HepG2 (cell line): Measurements from ENCODE around the gene CENATAC. TPM values are rescaled to one million over a fixed set of nuclear protein-coding genes. Genes with fewer than 3 reads are reported as not detected.

ENCODE experiments used
- GLI4 ChIP-seq: sonication (generic); formaldehyde crosslinking; IDR thresholded peaks from 2 replicates; pipeline ENCODE4 v1.5.1; 2020; ENCODE audit warnings: missing genetic modification reagents, mild to moderate bottlenecking, moderate library complexity, borderline replicate concordance
- KDM1A ChIP-seq: IDR thresholded peaks from 2 replicates; pipeline ENCODE4 v1.6.1; 2016; ENCODE audit warnings: missing compliant biosample characterization
- KDM2A ChIP-seq: sonication (generic); formaldehyde crosslinking; IDR thresholded peaks from 2 replicates; pipeline ENCODE4 v1.4.0; 2020; ENCODE audit warnings: low read depth, missing genetic modification reagents, borderline replicate concordance
- MIER2 ChIP-seq: IDR thresholded peaks from 2 replicates; pipeline ENCODE4 v1.6.1; 2016; ENCODE audit warnings: missing biosample characterization, missing genetic modification reagents
- NFATC3 ChIP-seq: sonication (generic); formaldehyde crosslinking; IDR thresholded peaks from 2 replicates; pipeline ENCODE4 v1.5.1; 2020; ENCODE audit warnings: mild to moderate bottlenecking, missing genetic modification reagents
- NR2F1 ChIP-seq, 2 experiments: fragments of 450-650 bp in 1 of 2; formaldehyde crosslinking in 1 of 2; IDR thresholded peaks; 2 replicates each; pipeline versions ENCODE4 v1.5.0 to v1.6.1; 2016 to 2020; ENCODE audit warnings: mild to moderate bottlenecking in 1 of 2, missing compliant biosample characterization in 1 of 2, missing genetic modification reagents in 1 of 2, moderate library complexity in 1 of 2
- NR2F6 ChIP-seq, 2 experiments: IDR thresholded peaks; 2 replicates each; pipeline ENCODE4 v1.6.1; 2016; ENCODE audit warnings: antibody characterized with exemption in 1 of 2, mild to moderate bottlenecking in 1 of 2
- SP1 ChIP-seq, 2 experiments: fragments of 450-650 bp in 1 of 2; sonication (generic) in 1 of 2; formaldehyde crosslinking in 1 of 2; IDR thresholded peaks; 2 replicates each; pipeline versions ENCODE4 v1.4.0 to v1.6.1; 2016 to 2020; ENCODE audit warnings: missing genetic modification reagents in 1 of 2
- TBL1XR1 ChIP-seq: fragments of 150-350 bp; IDR thresholded peaks from 2 replicates; pipeline ENCODE4 v1.6.1; 2014; ENCODE audit warnings: borderline replicate concordance, low read length; ENCODE audit not compliant: partially characterized antibody
- TOE1 ChIP-seq: sonication (generic); formaldehyde crosslinking; IDR thresholded peaks from 2 replicates; pipeline ENCODE4 v1.4.0; 2020; ENCODE audit warnings: mild to moderate bottlenecking, missing genetic modification reagents
- ZNF263 ChIP-seq: sonication (generic); formaldehyde crosslinking; IDR thresholded peaks from 2 replicates; pipeline ENCODE4 v1.4.0; 2020; ENCODE audit warnings: missing genetic modification reagents
- ZNF501 ChIP-seq: sonication (generic); formaldehyde crosslinking; IDR thresholded peaks from 2 replicates; pipeline ENCODE4 v1.5.1; 2020; ENCODE audit warnings: mild to moderate bottlenecking, moderate library complexity, missing genetic modification reagents
- ZNF7 ChIP-seq: IDR thresholded peaks from 2 replicates; pipeline ENCODE4 v1.6.1; 2016; ENCODE audit warnings: missing biosample characterization, missing genetic modification reagents
- ZNF777 ChIP-seq: sonication (generic); formaldehyde crosslinking; IDR thresholded peaks from 2 replicates; pipeline ENCODE4 v1.4.0; 2020; ENCODE audit warnings: missing genetic modification reagents
- polyA plus RNA-seq, 8 experiments: library from polyadenylated mRNA; depleted of rRNA in 3 of 8; stranded (reverse) in 7 of 8; unstranded in 1 of 8; fragments of >200 nt; fragmentation: Illumina TruSeq in 4 of 8; extraction: Trizol in 4 of 8; gene quantifications; 2 replicates each; pipeline versions ENCODE4 v1.2.1 to v1.2.3, GENCODE V29; 2011 to 2016; ENCODE audit warnings: low read depth in 4 of 8, missing spikeins in 1 of 8, mixed read lengths in 1 of 8; ENCODE audit not compliant: insufficient read depth in 1 of 8
- total RNA-seq, 5 experiments: library from RNA; depleted of rRNA; stranded (reverse); fragments of >200 nt; fragmentation: Illumina TruSeq; extraction: Trizol; gene quantifications; 2 replicates each; pipeline ENCODE4 v1.2.3, GENCODE V29; 2016; ENCODE audit warnings: low read depth in 1 of 5
- TF ChIP-seq, protein P1 (sequence below): IDR thresholded peaks from 2 replicates; pipeline ENCODE4 v1.6.1; 2016; ENCODE audit warnings: low read depth, borderline replicate concordance
- TF ChIP-seq, protein P2 (sequence below): sonication (generic); formaldehyde crosslinking; IDR thresholded peaks from 2 replicates; pipeline ENCODE4 v1.5.0; 2020; ENCODE audit warnings: mild to moderate bottlenecking, missing genetic modification reagents
- TF ChIP-seq, protein P3 (sequence below): sonication (generic); formaldehyde crosslinking; IDR thresholded peaks from 2 replicates; pipeline ENCODE4 v1.8.0; 2022; ENCODE audit warnings: mild to moderate bottlenecking, missing genetic modification reagents, moderate library complexity

Gene CENATAC
- total and polyA plus RNA-seq, 2 of the 13 experiments (the other 11 are each of a cell fraction or from before 2014, with no cell fraction given), result 21.7 to 25.0 TPM

DNA sequence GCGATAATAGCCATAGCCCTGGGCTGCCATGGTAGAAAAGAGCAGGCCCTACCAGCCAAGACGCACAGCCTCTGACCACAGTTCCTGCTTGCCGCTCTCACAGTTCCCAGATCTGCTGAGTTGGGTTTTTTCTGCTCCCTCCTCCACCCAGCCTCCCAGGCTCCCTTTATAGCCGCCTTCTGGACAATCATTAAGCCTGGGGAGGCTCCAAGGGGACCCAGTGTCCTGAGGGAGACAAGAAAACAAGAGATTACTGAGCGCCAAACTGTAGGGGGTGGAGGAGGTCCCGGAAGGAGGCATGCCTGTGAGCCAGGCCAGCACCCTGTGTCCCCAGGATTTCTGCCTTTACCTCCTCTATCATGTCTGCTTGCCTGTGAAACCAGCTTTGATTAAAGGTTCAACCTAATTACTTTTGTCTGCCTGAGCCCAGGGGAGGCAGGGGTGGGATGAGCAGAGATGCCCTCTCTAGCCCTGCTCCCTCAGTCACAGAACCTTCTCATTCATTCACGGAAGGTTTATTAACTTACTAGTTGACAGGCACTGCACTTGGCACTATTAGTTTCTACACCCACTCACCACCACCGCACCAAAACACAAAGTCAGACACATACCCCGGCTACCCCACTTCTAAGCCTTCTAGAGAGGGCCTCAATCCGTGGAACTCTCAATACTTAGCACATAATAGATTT is 31.5 kb downstream of the CENATAC start (continued):
- TF ChIP-seq, protein P1, sequence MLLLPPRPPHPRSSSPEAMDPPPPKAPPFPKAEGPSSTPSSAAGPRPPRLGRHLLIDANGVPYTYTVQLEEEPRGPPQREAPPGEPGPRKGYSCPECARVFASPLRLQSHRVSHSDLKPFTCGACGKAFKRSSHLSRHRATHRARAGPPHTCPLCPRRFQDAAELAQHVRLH (CRISPR knock-in tag), result peak; percentile 45; the same call in 1 of the 2 replicates
- TF ChIP-seq TBL1XR1, result no peak
- TF ChIP-seq TOE1 (CRISPR knock-in tag), result no peak
- no peak for TF ChIP-seq MIER2 (CRISPR knock-in tag)
- TF ChIP-seq ZNF777, result no peak
- TF ChIP-seq ZNF263 (CRISPR knock-in tag), result peak; percentile 91
- no peak for TF ChIP-seq GLI4 (CRISPR knock-in tag)
- no peak for TF ChIP-seq NFATC3 (CRISPR knock-in tag)
- no peak for TF ChIP-seq SP1 (IDR thresholded peaks at IDR 0.05)
- TF ChIP-seq SP1 (CRISPR knock-in tag; IDR thresholded peaks at IDR 0.05), result no peak
- TF ChIP-seq, protein P2, sequence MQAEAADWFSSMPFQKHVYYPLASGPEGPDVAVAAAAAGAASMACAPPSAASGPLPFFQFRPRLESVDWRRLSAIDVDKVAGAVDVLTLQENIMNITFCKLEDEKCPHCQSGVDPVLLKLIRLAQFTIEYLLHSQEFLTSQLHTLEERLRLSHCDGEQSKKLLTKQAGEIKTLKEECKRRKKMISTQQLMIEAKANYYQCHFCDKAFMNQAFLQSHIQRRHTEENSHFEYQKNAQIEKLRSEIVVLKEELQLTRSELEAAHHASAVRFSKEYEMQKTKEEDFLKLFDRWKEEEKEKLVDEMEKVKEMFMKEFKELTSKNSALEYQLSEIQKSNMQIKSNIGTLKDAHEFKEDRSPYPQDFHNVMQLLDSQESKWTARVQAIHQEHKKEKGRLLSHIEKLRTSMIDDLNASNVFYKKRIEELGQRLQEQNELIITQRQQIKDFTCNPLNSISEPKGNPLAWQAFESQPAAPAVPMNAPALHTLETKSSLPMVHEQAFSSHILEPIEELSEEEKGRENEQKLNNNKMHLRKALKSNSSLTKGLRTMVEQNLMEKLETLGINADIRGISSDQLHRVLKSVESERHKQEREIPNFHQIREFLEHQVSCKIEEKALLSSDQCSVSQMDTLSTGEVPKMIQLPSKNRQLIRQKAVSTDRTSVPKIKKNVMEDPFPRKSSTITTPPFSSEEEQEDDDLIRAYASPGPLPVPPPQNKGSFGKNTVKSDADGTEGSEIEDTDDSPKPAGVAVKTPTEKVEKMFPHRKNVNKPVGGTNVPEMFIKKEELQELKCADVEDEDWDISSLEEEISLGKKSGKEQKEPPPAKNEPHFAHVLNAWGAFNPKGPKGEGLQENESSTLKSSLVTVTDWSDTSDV (CRISPR knock-in tag), result no peak
- 0 out of 2 replicates have a peak, but pooled peaks have one; percentile 41 for TF ChIP-seq ZNF501 (CRISPR knock-in tag)
- TF ChIP-seq NR2F6 (IDR thresholded peaks at IDR 0.05), result peak; percentile 54
- TF ChIP-seq NR2F6 (CRISPR knock-in tag; IDR thresholded peaks at IDR 0.05), result no peak; the same call in 1 of the 2 replicates
- no peak for TF ChIP-seq KDM1A
- TF ChIP-seq NR2F1 (CRISPR knock-in tag; IDR thresholded peaks at IDR 0.05), result 0 out of 4 replicates have a peak, but pooled peaks of 1 of the 2 experiments have one; percentile 15
- TF ChIP-seq KDM2A, result 0 out of 2 replicates have a peak, but pooled peaks have one; percentile 27
- TF ChIP-seq, protein P3, sequence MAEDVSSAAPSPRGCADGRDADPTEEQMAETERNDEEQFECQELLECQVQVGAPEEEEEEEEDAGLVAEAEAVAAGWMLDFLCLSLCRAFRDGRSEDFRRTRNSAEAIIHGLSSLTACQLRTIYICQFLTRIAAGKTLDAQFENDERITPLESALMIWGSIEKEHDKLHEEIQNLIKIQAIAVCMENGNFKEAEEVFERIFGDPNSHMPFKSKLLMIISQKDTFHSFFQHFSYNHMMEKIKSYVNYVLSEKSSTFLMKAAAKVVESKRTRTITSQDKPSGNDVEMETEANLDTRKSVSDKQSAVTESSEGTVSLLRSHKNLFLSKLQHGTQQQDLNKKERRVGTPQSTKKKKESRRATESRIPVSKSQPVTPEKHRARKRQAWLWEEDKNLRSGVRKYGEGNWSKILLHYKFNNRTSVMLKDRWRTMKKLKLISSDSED (CRISPR knock-in tag), result no peak
- TF ChIP-seq ZNF7 (CRISPR knock-in tag), result no peak
